ENCODE results near the gene HINFP.
"Not testable (repeated sequence)": the region's sequence is repeated elsewhere in the genome, so short reads cannot be mapped to it uniquely, and the experiment has no call there.

HINFP gene

GRCh38 chr11:119118227-119118626, 3.2 kb upstream of the HINFP start:
- DNase-seq, result no peak

- DNase-seq, result no peak
These were observed 2.4 kb upstream of the HINFP start for GRCh38 chr11:119118946-119119345.

GRCh38 chr11:119120639-119121007, 757 bp upstream of the HINFP start:
- DNase-seq, result no peak

GRCh38 chr11:119121811-119122124, 388 bp downstream of the HINFP start:
- no peak for DNase-seq

GRCh38 chr11:119125821-119126220, 4.4 kb downstream of the HINFP start:
- no peak for DNase-seq

GRCh38 chr11:119126675-119127268, 5.4 kb downstream of the HINFP start:
- DNase-seq, result no peak

GRCh38 chr11:119130662-119131061, 9.3 kb downstream of the HINFP start:
- DNase-seq, result no peak

GRCh38 chr11:119134389-119134978, 13.1 kb downstream of the HINFP start:
- no peak for DNase-seq

- not testable (repeated sequence) for DNase-seq
These were observed 17.9 kb downstream of the HINFP start for GRCh38 chr11:119139276-119139675.

- DNase-seq, result no peak
These were observed 23.6 kb downstream of the HINFP start for GRCh38 chr11:119144825-119145486.

- DNase-seq, result no peak
These were observed 24.2 kb downstream of the HINFP start for GRCh38 chr11:119145551-119145950.

GRCh38 chr11:119147604-119148333, 26.4 kb downstream of the HINFP start:
- DNase-seq, result no peak

- DNase-seq, result no peak
These were observed 27.3 kb downstream of the HINFP start for GRCh38 chr11:119148720-119149017.

GRCh38 chr11:119149018-119149785, 27.8 kb downstream of the HINFP start, which contains the start of gene ABCG4:
TSS of gene ABCG4 (plus strand) at chr11:119149052. CDS start at chr11:119149966, 914 bp downstream.
- no peak for DNase-seq

- no peak for DNase-seq
These were observed 28.5 kb downstream of the HINFP start for GRCh38 chr11:119149786-119150275.

- DNase-seq, result no peak
These were observed 30.7 kb downstream of the HINFP start for GRCh38 chr11:119152043-119152442.

- DNase-seq, result no peak
These were observed 31.2 kb downstream of the HINFP start for GRCh38 chr11:119152604-119153003.

- no peak for DNase-seq
These were observed 31.9 kb downstream of the HINFP start for GRCh38 chr11:119153049-119153818.

GRCh38 chr11:119154178-119154577, 32.8 kb downstream of the HINFP start:
- no peak for DNase-seq

GRCh38 chr11:119155733-119156492, 34.5 kb downstream of the HINFP start:
- no peak for DNase-seq

GRCh38 chr11:119156496-119156895, 35.1 kb downstream of the HINFP start:
- DNase-seq, result no peak

GRCh38 chr11:119157063-119157462, 35.7 kb downstream of the HINFP start:
- no peak for DNase-seq

Measured in activated CD4-positive, alpha-beta T cell treated with anti-CD3 and anti-CD28 coated beads for 1 hour (primary cell).